Activated B cell treated with CpG ODN at 0.5 μM for 24 hours (primary cell): ENCODE measurements around the gene LPAR2. TPM values are rescaled to one million over a fixed set of nuclear protein-coding genes. Genes with fewer than 3 reads are reported as not detected.

Source experiments
- ATAC-seq: fragments of 200-7000 bp; cut with Tn5 transposase; one replicate; pipeline ENCODE4 v1.10.0; 2021; ENCODE audit warnings: low read depth, mild to moderate bottlenecking, moderate library complexity
- CTCF ChIA-PET: fragments of 350-600 bp; sonication (Branson Sonifier 250); formaldehyde crosslinking; loops from one replicate; lab custom pipeline; 2021; ENCODE audit warnings: antibody characterized with exemption; lab: Charles Lee
- POLR2A ChIA-PET: fragments of 350-600 bp; sonication (Branson Sonifier 250); formaldehyde crosslinking; loops from one replicate; lab custom pipeline; 2021; ENCODE audit warnings: antibody characterized with exemption; lab: Charles Lee
- DNase-seq: peaks from one replicate; pipeline ENCODE4 v3.0.0; 2022
- H3K27ac Mint-ChIP-seq: one replicate; pipeline ENCODE4 v1.8.0; 2020; ENCODE audit warnings: mixed read lengths
- H3K27me3 Mint-ChIP-seq: one replicate; pipeline ENCODE4 v1.8.0; 2021; ENCODE audit warnings: mixed read lengths
- H3K36me3 Mint-ChIP-seq: one replicate; pipeline ENCODE4 v1.8.0; 2021; ENCODE audit warnings: low read depth, mixed read lengths
- H3K4me1 Mint-ChIP-seq: one replicate; pipeline ENCODE4 v1.8.0; 2021; ENCODE audit warnings: mixed read lengths
- H3K4me3 Mint-ChIP-seq: one replicate; pipeline ENCODE4 v1.8.0; 2020; ENCODE audit warnings: mild to moderate bottlenecking, mixed read lengths
- H3K9me3 Mint-ChIP-seq: one replicate; pipeline ENCODE4 v1.8.0; 2020; ENCODE audit warnings: mixed read lengths
- intact Hi-C: fragments of 100-400 bp; cut with micrococcal nuclease; formaldehyde crosslinking; loops from one replicate; pipeline ENCODE4 v1.15.1; 2024
- total RNA-seq: library from RNA; stranded (reverse); gene quantifications from 2 replicates; pipeline ENCODE4 v1.2.3, GENCODE V29; 2022
- TF ChIP-seq, protein P1 (sequence below): fragments of 200-600 bp; IDR thresholded peaks from one replicate; pipeline ENCODE4 v1.8.0; 2022; ENCODE audit warnings: antibody characterized with exemption, mild to moderate bottlenecking

The LPAR2 gene
- total RNA-seq, 1 donor from 2014 or later: 33.7 TPM

GRCh38 chr19:19594381-19594780 is 33.6 kb downstream of the LPAR2 start:
- Mint-ChIP-seq H3K4me3 (no peak overlapping the region), H3K27ac (peak overlapping the region; percentile 41), H3K9me3 (no peaks in the 10 kb centered on the region), H3K4me1 (peaks cover 68% of the 10 kb centered on the region), H3K36me3 (peaks cover 25% of the 10 kb centered on the region), H3K27me3 (no peaks in the 10 kb centered on the region)
- ATAC-seq (no peak), DNase-seq (no peak)
- TF ChIP-seq, protein P1, sequence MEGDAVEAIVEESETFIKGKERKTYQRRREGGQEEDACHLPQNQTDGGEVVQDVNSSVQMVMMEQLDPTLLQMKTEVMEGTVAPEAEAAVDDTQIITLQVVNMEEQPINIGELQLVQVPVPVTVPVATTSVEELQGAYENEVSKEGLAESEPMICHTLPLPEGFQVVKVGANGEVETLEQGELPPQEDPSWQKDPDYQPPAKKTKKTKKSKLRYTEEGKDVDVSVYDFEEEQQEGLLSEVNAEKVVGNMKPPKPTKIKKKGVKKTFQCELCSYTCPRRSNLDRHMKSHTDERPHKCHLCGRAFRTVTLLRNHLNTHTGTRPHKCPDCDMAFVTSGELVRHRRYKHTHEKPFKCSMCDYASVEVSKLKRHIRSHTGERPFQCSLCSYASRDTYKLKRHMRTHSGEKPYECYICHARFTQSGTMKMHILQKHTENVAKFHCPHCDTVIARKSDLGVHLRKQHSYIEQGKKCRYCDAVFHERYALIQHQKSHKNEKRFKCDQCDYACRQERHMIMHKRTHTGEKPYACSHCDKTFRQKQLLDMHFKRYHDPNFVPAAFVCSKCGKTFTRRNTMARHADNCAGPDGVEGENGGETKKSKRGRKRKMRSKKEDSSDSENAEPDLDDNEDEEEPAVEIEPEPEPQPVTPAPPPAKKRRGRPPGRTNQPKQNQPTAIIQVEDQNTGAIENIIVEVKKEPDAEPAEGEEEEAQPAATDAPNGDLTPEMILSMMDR: no peak
- intact Hi-C loops: loop anchor here (10.0 kb wide), 1 partner anchor 270 kb away; the partner anchor contains the start of genes MAU2 and SUGP1
- ChIA-PET POLR2A (interaction anchor here (0.6 kb wide), 1 partner anchor 18 kb away, joined by 7 read pairs; no protein-coding TSS in a partner anchor), CTCF (no interaction called here)

- CTCF ChIA-PET: no interaction called here
- intact Hi-C loops: loop anchor here (10.0 kb wide), 1 partner anchor 268 kb away; the partner anchor contains the start of genes MAU2 and SUGP1
- ATAC-seq: no peak
- Mint-ChIP-seq H3K4me1 (peaks cover 52% of the 10 kb centered on the region), H3K36me3 (peaks cover 26% of the 10 kb centered on the region), H3K27ac (peak overlapping the region; percentile 92), H3K27me3 (no peaks in the 10 kb centered on the region), H3K9me3 (no peaks in the 10 kb centered on the region), H3K4me3 (no peak overlapping the region)
- POLR2A ChIA-PET: interaction anchor here (1.9 kb wide), 1 partner anchor 25 kb away, joined by 5 read pairs; no protein-coding TSS in a partner anchor
- DNase-seq: no peak
- TF ChIP-seq, protein P1: no peak
Measured at GRCh38 chr19:19592690-19593089, 35.3 kb downstream of the LPAR2 start.

DNA sequence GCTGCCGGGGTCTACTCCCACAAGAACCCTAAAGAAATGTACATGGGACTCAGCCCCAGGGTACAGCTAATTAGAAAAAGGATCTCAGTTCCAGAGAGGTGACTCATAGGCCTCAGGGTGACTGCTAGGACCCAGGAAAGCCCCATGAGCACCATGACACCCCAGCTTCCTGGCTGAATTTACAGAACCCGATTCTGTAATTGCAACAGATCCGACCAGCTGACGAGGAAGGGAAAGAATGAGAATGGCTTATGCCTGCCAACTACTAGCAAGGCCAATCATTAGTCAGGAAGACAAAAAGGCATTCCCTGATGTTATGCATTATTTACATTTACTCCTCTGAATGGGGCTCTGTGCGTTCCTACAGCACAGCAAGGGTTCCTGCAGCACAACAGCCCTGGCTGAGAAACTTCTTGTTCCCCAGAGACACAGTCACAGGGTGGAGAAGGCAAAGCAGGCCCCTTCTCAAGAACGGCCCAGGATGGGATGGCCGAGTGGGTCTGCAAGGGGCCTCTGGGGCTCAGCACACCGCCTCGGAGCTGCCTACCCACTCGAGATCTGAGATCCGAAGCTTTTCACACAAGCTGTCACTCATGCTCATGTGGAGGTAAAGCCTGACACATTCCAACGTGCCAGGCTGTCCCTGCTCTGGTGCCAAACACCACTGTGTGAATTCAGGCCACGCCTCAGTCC is 36.7 kb downstream of the LPAR2 start:
- Mint-ChIP-seq H3K4me3 (peak overlapping the region; percentile 70), H3K9me3 (no peaks in the 10 kb centered on the region), H3K27me3 (no peaks in the 10 kb centered on the region), H3K27ac (peak overlapping the region; percentile 92), H3K36me3 (peaks cover 22% of the 10 kb centered on the region), H3K4me1 (peaks cover 41% of the 10 kb centered on the region)
- DNase-seq: no peak
- peak; percentile 91 for ATAC-seq
- TF ChIP-seq, protein P1: no peak
- intact Hi-C loops: loop anchor here (1.0 to 10.0 kb wide), 3 partner anchors 27 to 266 kb away; partner anchors contain the start of genes GMIP, MAU2, PBX4 and SUGP1
- POLR2A ChIA-PET: interaction anchor here (0.7 to 1.9 kb wide), 8 partner anchors 26 to 230 kb away, joined by 3 to 6 read pairs (median 3); partner anchors contain the start of genes ATP13A1, NDUFA13, TSSK6 and ZNF14
- CTCF ChIA-PET: interaction anchor here (1.4 to 1.5 kb wide), 2 partner anchors 53 to 59 kb away, joined by 4 to 5 read pairs; partner anchors contain the start of gene GMIP

GRCh38 chr19:19588546-19588945 is 39.5 kb downstream of the LPAR2 start:
- Mint-ChIP-seq H3K27me3 (no peaks in the 10 kb centered on the region), H3K9me3 (no peaks in the 10 kb centered on the region), H3K4me3 (no peak overlapping the region), H3K36me3 (peaks cover 21% of the 10 kb centered on the region), H3K27ac (no peak overlapping the region), H3K4me1 (peaks cover 26% of the 10 kb centered on the region)
- TF ChIP-seq, protein P1: no peak
- no peak for ATAC-seq
- ChIA-PET POLR2A (no interaction called here), CTCF (interaction anchor here (0.7 kb wide), 1 partner anchor 57 kb away, joined by 3 read pairs; no protein-coding TSS in a partner anchor)
- no peak for DNase-seq
- intact Hi-C loops: no loop called here

DNA sequence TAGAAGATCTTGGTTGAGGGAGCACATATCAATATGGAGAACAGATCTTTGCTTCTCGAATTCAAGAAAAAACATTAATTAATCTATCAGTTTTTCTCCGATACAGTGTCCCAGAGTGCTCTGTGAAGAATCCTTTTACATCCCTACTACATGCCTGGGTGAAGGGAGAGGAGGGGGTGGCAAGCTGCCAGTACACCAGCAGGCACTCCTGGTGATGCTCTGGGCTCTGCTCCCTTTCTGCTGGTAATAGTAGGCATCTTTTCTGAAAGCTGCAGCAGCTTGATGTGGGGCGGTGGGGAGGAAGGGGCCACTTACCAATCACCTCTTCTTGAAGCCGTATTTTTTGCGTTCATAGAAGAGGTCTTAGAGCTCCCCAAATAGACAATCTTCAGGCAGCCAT is 40.2 kb downstream of the LPAR2 start:
- DNase-seq (no peak), ATAC-seq (no peak)
- intact Hi-C loops: no loop called here
- ChIA-PET POLR2A (interaction anchor here (0.6 to 0.7 kb wide), 2 partner anchors 13 to 64 kb away, joined by 3 to 5 read pairs; no protein-coding TSS in a partner anchor), CTCF (no interaction called here)
- Mint-ChIP-seq H3K4me3 (no peak overlapping the region), H3K4me1 (peaks cover 26% of the 10 kb centered on the region), H3K36me3 (peaks cover 18% of the 10 kb centered on the region), H3K27ac (no peak overlapping the region), H3K27me3 (no peaks in the 10 kb centered on the region), H3K9me3 (no peaks in the 10 kb centered on the region)
- TF ChIP-seq, protein P1: no peak
